Left lobe of liver (tissue), 2 donors: ENCODE data around the gene SAXO1. TPM values are rescaled to one million over a fixed set of nuclear protein-coding genes. Genes with fewer than 3 reads are reported as not detected.
"Not testable (repeated sequence)": the region's sequence is repeated elsewhere in the genome, so short reads cannot be mapped to it uniquely, and the experiment has no call there.

Source experiments
- ATAC-seq: fragments of 200-7000 bp; cut with Tn5 transposase; one replicate; pipeline ENCODE4 v1.9.1; 2020; ENCODE audit warnings: mild to moderate bottlenecking, moderate library complexity
- DNase-seq: peaks from one replicate; pipeline ENCODE4 v3.0.0-alpha.2; 2020; ENCODE audit warnings: low spot score
- total RNA-seq: library from RNA; stranded (reverse); gene quantifications from one replicate; pipeline ENCODE4 v1.2.1, GENCODE V29; 2021
- donor health status: DM: no; HTN: no; CAD: no; lungs with moderate emphysema.
- donor health status: DM: no; HTN: yes; CAD: no.

The SAXO1 gene
- total RNA-seq, 1 donor from 2014 or later: not detected

DNA sequence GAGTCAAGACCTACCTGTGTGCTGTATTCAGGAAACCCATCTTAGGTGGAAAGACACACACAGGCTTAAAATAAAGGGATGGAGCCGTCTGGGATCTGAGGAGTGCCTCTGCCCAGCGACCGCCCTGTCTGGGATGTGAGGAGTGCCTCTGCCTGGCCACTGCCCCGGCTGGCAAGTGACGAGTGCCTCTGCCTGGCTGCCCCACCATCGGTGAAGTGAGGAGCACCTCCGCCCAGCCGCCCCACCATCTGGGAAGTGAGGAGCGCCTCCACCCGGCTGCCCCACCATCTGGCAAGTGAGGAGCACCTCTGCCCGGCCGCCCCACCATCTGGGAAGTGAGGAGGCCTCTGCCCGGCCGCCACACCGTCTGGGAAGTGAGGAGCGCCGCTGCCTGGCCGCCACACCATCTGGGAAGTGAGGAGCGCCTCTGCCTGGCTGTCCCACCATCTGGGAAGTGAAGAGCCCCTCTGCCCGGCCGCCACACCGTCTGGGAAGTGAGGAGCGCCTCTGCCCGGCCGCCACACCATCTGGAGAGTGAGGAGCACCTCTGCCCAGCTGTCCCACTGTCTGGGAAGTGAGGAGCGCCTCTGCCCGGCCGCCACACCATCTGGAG is 33.7 kb downstream of the SAXO1 start:
- no peak for DNase-seq
- ATAC-seq: no peak

DNA sequence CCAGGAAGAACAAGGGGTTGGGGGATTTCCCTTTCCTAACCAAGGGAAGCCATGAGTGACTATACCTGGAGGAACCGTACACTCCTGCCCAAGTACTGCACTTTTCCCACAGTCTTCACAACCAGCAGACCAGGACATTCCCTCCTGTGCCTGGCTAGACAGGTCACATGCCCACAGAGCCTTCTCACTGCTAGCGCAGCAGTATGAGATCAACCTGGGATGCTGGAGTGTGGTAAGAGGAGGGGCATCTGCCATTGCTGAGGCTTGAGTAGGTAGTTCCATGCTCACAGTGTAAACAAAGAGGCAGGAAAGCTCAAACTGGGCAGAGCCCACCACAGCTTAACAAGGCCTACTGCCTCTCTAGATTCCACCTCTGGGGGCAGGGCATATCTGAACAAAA is 35.9 kb downstream of the SAXO1 start:
- ATAC-seq (no peak), DNase-seq (no peak)

DNA sequence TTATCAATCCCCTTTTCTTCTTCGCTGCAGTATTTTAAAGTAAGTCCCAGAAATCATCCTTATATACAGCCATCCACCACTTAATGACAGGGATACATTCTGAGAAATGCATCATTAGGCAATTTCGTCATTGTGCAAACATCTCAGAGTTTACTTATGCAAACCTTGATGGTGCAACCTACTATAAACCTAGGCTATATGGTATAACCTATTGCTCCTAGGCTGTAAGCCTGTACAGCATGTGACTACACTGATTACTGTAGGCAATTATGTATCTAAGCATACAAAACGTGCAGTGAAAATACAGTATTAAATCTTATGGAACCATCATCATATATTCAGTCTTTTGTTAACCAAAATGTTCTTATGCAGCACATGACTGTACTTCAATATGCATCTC is 36.8 kb downstream of the SAXO1 start:
- ATAC-seq (no peak), DNase-seq (no peak)

DNA sequence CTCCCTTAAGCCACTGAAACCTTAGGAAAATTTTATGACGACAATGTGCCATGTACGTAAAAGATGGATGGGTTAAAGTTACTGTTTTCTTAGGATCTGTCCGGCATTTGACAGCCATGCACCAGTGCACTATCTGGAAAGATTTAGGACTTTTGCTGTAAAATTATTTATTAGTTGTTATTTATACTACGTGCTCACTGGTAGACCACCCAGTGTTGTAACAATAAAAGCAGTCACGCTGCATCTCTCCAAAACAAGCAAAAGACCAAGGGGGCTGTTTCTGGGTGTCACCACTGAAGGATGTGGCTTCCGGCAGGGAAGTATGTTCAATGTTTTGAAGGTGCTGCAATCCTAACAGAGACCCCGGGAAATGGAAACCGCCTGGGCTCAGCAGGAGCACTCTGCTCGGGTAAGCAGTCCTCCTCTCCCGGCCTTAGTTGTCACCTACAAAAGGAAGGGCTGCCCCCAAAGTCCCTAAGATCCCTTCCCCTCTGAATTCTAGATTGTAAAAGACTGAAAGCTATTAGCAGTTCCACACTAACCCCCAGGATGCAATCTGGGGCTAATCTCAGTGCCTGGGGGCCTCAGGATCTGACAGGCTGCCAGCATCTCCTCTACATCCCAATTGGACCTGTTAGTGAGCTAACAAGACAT is 38.6 kb downstream of the SAXO1 start:
- ATAC-seq (no peak), DNase-seq (no peak)

DNA sequence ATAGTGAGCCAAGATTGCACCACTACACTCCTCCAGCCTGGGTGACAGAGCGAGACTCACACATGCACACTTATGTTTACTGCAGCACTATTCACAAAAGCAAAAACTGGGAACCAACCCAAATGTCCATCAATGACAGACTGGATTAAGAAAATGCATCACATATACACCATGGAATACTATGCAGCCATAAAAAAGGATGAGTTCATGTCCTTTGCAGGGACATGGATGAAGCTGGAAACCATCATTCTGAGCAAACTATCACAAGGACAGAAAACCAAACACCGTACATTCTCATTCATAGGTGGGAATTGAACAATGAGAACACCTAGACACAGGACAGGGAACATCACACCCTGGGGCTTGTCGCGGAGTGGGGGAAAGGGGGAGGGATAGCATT is 41.8 kb downstream of the SAXO1 start:
- not testable (repeated sequence) for ATAC-seq, DNase-seq

DNA sequence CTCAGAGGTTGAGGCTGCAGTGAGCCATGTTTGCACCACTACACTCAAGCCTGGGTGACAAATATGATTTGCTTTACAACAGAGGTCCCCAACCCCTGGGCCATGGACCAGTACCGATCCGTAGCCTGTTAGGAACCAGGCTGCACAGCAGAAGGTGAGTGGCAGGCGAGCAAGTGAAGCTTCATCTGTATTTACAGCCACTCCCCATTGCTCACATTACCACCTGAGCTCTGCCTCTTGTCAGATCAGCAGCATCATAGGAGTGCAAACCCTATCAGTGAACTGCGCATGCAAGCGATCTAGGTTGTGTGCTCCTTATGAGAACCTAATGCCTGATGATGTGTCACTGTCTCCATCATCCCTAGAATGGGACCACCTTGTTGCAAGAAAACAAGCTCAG is 42.5 kb downstream of the SAXO1 start:
- no peak for ATAC-seq
- no peak for DNase-seq

DNA sequence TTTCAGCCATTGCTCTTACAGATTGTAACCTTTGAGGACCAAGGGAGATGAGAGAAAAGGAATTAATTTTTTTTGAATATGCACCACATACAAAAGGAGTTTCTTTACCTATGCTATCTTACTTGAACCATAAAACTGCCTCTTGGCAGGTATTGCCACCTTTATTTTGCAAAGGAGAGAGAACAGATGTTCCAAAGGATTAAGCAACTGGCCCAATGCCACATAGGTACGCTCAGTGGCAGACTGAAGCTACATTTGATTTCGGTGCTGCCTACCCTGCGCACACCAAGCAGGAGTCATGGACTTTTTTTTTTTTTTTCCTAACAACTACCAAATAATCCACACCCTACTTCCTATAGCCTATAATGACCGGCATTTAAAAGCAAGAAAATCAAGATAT is 43.1 kb downstream of the SAXO1 start:
- no peak for DNase-seq
- no peak for ATAC-seq

DNA sequence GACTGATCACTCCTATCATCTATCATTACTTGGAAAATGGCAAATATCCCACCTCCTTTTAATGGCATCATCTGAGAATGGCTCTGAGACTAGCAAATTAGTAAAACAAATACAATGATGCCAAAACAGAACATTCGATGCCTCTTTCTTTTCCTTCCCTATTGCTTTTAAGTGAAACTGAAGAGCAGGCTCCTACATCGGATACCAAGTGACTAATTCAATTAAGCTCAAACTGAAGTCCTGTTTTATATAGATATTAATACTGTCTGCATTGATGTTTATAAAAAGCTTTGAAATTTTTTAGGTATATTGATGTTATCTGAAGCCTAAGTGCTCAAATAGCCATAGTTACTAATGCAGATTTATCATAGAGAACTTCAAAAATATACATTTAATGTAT is 43.9 kb downstream of the SAXO1 start:
- ATAC-seq (no peak), DNase-seq (no peak)

DNA sequence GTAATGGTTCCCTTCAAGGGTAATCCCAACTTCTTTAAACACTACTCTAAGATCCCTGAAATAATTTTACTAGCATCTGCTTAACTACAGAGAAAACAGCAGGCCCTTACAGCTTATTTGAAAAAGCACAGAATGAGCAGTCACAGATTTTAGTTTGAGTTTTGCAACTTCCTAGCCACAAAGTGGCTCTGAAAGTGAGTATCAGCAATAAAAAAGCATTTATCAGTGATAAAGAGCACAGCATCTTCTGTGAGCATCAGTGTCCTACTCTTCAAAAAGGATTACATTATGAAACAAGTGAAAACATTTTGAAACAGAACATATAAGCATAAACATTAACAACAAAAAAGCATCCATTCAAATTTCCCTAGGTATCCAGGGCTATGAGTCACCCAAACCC is 45.0 kb downstream of the SAXO1 start:
- DNase-seq (no peak), ATAC-seq (no peak)

DNA sequence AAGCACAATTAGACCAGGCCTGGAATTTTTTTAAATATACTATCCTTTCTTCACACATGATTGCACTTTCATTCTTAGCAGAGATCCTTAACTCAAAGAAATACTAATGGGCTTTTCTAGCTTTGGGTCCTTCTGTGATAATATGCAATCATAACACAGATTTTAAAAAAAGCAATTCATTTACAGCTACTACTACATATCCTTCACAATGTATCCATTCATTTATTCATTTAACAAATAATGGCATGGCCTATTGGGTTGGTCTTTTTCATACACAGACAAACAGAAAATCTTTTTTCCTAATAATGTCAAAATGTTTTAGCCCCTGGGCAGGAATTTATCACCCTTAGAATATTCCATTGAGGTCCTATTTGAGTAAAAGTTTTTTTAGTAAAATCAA is 47.0 kb downstream of the SAXO1 start:
- no peak for ATAC-seq

DNA sequence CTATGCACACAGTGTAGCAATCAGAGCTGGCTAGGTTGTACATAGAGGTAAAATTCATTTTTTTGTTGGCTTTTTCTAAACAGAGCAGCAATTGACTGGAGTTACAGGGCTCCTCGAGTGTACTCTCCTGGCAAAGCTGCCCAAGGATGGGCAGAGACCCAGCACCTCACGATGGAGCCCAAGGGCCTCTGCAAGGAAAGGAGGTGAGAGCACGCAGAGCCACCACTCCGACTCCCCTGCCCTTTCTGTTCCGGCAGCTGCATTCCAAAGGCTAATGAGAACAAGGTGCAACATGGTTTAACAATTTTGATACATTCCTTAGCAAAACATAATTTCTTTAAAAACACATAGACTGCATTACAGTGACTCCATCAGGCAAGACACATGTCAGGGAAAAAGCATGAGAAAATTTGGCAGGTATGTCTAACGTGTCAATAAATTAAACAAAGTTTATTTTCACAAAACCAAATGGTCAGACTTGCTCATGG is 47.5 kb downstream of the SAXO1 start:
- ATAC-seq (no peak), DNase-seq (no peak)

More for the DNA sequence above, 47.0 kb downstream of the SAXO1 start:
- no peak for DNase-seq

DNA sequence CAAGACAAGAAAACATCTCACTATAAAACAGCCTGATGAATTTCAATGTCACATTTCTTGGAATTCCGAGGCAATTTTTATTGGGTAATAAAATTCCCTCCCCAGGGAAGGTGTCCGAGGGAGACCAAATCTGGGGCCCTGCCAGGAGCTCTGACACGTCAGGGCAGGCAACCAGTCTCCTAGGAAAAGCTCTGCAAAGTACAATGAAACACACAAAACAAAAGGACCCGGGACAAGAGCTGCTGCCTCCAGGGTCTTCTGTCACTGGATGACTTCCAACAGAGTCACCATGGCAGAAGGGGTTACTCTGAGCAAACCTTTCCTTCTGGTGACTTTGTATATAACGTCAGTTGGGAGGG is 50.8 kb downstream of the SAXO1 start:
- ATAC-seq: no peak
- no peak for DNase-seq

DNA sequence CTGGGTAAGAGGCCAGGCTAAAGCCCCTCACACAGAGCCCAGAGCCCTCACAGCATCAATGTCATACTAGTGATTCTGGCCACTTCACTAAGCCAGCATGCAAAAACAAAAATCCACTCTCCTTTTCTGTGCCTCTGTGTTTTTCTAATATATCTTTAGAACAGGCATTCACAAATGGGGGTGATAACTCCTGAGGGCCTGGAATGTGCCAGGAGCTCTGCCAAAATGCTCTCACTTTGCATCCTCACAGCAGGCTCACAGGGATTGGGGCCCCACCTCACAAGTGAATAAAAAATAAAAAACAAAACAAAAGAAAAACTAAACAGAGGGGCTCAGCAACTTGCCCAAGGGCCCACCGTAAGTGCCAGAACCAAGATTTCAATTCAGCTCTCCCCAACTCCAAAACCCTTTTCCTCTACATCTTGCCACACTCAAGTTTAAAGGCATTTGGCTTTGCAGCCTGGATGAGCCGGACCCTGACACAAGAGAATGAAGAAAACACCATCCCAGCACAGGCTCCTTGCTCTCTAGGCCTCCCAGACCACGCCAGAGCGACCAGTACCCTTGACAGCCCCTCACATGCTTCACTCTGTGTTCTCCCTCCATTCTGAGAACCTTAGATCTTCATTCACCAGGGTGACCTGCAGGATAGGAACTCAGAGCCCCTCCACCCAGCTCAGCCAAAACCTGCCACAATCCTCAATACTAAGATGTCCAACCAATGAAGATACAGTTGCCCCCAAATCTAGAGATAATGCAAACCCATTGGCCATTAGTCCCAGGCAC is 51.3 kb downstream of the SAXO1 start:
- DNase-seq (no peak), ATAC-seq (no peak)

DNA sequence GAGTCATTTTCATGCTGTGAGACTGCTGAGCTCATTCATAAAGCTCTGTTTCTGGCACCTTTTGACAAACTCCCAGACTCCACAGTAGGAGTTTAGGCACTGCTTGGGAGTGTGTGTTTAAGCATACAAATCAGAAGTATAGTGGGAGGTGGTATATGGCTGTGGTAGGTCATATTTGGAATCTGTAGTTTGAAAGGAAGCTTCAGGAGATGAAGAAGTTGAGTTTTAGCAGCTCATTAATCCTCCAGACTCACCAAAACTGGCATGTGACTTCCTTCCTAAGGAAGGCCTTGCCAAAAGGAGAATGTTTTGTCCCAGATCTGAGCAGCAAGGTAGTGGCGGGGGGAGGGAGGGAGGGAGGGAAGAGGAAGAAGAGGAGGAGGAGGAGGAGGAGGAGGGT is 52.8 kb downstream of the SAXO1 start:
- no peak for ATAC-seq
- no peak for DNase-seq

DNA sequence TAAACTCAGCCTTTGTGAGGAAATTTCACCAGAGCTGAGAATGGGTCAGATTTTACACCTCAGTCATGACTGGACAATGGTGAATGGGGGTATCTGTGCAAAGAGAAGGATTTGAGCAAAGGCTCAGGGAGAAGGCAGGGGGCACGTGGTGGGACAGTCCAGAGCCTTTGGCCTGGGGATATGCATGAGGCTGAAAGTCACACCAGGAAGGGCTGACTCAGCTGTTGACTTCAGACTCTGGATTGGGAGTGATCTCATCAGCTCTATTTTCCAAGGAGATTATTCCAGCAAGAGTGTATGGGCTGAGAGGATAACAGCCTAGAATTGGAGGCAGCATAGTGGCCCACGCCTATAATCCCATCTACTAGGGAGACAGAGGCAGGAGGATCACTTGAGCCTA is 53.6 kb downstream of the SAXO1 start:
- DNase-seq (no peak), ATAC-seq (no peak)

DNA sequence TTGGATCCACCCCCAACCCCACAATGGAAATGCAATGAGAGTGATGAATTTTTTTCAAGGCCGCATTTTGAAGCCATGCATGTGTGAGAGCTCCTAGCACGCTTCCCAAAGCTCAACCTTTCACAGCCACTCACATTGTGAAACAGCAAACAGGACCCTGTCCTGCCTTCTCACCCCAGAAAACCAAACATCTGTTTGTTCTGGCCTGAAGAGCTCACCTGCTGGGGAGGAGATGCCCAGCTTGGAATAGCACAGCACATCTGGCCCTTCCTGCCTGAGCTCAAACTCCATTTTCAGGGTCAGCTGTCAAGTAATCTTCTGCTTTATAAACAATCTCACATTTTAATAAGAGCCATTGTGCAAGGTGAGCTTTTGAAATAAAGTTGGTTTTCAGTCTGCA is 54.8 kb downstream of the SAXO1 start:
- DNase-seq (no peak), ATAC-seq (no peak)

DNA sequence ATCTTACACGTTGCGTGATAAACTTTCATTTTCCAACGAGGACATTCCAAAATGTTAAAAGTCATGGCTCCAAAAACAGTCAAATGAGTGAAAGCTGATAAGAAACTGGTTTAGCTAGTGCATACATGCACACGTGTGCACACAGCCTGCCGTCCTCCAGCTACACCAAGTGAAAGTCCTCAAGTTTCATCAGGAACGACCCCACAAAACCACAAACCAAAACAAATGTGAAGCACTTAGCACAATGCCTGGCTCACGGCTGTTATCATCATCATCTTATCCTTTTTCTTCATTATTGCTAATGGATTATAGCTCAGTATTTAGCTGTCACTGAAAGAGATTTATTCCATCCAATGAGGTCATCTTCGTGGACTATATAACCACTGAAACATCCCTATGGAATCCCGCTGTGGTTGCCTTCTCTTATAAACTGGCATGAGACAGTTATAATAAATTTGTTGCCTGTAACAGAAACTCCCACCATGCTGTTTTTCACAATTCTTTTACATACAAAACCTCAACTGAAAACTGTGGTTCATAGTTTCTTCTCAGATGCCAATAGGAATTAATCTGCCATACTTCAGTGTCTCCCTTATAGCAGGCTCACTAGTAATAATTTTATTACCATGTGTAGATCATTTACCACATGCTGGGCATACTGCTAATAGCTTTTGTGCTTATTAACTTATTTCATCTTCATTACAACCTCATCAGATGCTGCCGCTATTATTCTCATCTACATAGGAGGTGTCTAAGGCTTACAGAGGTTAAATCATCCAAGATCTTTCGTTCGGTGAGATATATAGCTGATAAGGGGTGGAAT is 56.1 kb downstream of the SAXO1 start:
- no peak for ATAC-seq
- DNase-seq: no peak

DNA sequence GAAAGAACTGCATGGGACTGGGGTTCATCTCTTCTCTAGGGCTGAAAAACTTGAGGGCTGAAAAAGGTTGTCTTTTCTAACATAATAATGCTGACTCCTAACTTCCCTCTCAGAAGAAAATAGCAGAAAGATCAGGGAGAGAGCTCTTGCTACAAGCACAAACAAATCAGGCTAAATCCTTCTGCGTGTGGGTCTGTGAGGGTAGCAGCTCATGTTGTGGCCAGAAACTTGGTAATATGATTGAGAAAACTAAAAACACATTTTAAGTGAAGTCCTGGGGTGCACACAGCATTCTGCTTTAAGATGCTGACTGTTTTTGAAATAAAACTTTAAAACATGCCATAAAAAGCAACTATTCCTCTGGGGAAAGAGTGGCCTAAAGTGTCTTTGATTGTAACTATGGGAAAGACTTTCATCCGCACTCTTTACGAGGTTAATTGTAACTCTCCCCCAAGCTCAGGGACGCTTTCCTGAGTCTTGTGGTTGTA is 56.7 kb downstream of the SAXO1 start:
- DNase-seq: no peak
- ATAC-seq: no peak

DNA sequence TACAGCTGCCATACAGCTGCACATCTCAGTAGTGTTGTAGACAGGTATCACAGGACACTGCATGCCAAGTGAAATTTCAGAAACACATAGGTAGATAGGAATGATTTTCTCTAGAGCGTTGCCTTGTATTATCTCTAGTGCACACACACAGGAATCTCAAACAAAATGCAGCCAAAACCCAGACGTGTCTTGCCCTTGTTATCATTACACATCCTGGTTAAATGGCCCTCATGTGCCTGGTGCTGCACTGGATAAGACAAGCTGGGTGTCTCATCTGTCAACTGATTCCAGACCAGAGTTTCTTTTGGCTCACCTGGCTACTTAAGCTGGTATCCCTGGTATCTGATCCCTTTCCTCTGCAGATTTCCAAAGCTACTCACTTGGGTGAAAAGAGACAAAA is 59.7 kb downstream of the SAXO1 start:
- DNase-seq: no peak
- ATAC-seq: no peak

DNA sequence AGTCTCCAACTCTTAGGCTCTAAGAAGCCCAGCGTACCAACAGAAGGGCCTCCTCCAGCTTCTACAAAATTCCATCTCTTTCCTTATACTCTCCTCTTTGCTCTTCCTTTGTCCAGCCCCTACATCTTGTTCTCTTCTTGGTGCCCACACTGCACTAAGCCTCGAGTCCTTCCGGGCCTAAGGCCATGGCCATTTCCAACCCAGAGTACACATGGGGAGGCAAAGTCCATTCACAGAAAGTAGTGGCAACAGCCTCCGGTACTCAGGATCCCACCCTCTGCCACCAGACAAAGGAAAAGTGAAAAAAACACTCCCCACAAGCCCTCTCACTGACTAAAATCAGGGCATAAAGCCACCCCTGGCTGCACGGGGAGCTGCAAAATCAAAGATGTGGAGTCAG is 60.3 kb downstream of the SAXO1 start:
- DNase-seq (no peak), ATAC-seq (no peak)

DNA sequence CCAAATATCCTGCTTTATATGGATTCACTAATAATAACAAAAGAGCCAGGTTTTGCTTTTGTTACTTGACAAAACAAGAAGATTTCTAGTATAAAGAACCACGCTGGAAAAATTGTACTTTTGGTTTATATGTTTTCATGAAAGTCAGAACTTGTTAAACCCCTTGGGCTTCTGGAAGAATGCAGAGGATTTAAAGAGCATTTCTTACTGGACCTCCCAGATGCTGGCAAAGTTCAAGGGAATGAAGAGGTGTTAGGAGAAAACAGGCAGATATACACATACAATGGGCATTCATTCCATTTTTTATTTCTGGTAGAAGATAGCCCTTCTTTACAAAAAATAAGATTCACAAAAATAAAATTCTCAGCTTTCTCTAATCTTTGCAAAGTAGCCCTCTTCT is 61.1 kb downstream of the SAXO1 start:
- DNase-seq (no peak), ATAC-seq (no peak)
